Neuronal stem cell (in vitro differentiated cells): ENCODE results near the gene TBC1D7.
A peak's percentile ranks its signal among the peaks of the same experiment; 100 is the strongest.

Source experiments
- DNase-seq: peaks from one replicate; pipeline ENCODE4 v3.0.0-alpha.2; 2013; ENCODE audit warnings: low spot score
- H2AFZ ChIP-seq: one replicate; pipeline ENCODE4 v1.6.1; 2013; ENCODE audit warnings: mild to moderate bottlenecking, low read length, inconsistent platforms
- H2AK5ac ChIP-seq: 2 replicates; pipeline ENCODE4 v1.6.1; 2013; ENCODE audit warnings: low read depth, mild to moderate bottlenecking, inconsistent platforms, low read length, moderate library complexity, mixed read lengths
- H2BK120ac ChIP-seq: 2 replicates; pipeline ENCODE4 v1.6.1; 2013; ENCODE audit warnings: low read depth, mild to moderate bottlenecking, inconsistent platforms, low read length, moderate library complexity, mixed read lengths
- H2BK12ac ChIP-seq: one replicate; pipeline ENCODE4 v1.6.1; 2013; ENCODE audit warnings: low read length, inconsistent platforms
- H2BK15ac ChIP-seq: 2 replicates; pipeline ENCODE4 v1.6.1; 2013; ENCODE audit warnings: mild to moderate bottlenecking, low read length, inconsistent platforms, mixed read lengths
- H2BK5ac ChIP-seq: one replicate; pipeline ENCODE4 v1.6.1; 2013; ENCODE audit warnings: inconsistent platforms, mild to moderate bottlenecking, low read length, moderate library complexity
- H3K14ac ChIP-seq: one replicate; pipeline ENCODE4 v1.6.1; 2013; ENCODE audit warnings: low read length, inconsistent platforms
- H3K18ac ChIP-seq: 2 replicates; pipeline ENCODE4 v1.6.1; 2013; ENCODE audit warnings: low read length, inconsistent platforms
- H3K23ac ChIP-seq: 2 replicates; pipeline ENCODE4 v1.6.1; 2013; ENCODE audit warnings: low read depth, mild to moderate bottlenecking, mixed read lengths, low read length, inconsistent platforms; ENCODE audit not compliant: poor library complexity
- H3K27ac ChIP-seq: replicated peaks from 3 replicates; pipeline ENCODE4 v1.5.1; 2013; ENCODE audit warnings: low read length, inconsistent platforms
- H3K27me3 ChIP-seq, 3 experiments: 2 replicates each; pipeline ENCODE4 v1.6.1; 2013; ENCODE audit warnings: low read length in 3 of 3, mild to moderate bottlenecking in 2 of 3, inconsistent platforms in 1 of 3, low read depth in 1 of 3, mixed read lengths in 1 of 3, moderate library complexity in 1 of 3; ENCODE audit not compliant: control insufficient read depth in 3 of 3, insufficient read depth in 3 of 3
- H3K36me3 ChIP-seq, 2 donors: replicated peaks in 1 of 2; 2 replicates each; pipeline ENCODE4 v1.6.1; 2013; ENCODE audit warnings: low read length in 2 of 2; ENCODE audit not compliant: control insufficient read depth in 2 of 2, insufficient read depth in 2 of 2
- H3K4ac ChIP-seq: 2 replicates; pipeline ENCODE4 v1.6.1; 2013; ENCODE audit warnings: inconsistent platforms, mild to moderate bottlenecking, low read length, moderate library complexity
- H3K4me1 ChIP-seq, 2 donors: 1 replicate in 1 of 2; 2 replicates in 1 of 2; pipeline ENCODE4 v1.6.1; 2013; ENCODE audit warnings: low read length in 2 of 2, low read depth in 1 of 2; ENCODE audit not compliant: control insufficient read depth in 2 of 2, insufficient read depth in 1 of 2
- H3K4me2 ChIP-seq: one replicate; pipeline ENCODE4 v1.6.1; 2013; ENCODE audit warnings: mild to moderate bottlenecking, low read length, inconsistent platforms; ENCODE audit not compliant: insufficient read depth, poor library complexity, severe bottlenecking
- H3K4me3 ChIP-seq, 2 donors: 2 replicates each; pipeline ENCODE4 v1.5.1; 2013; ENCODE audit warnings: low read length in 2 of 2, mild to moderate bottlenecking in 2 of 2, inconsistent platforms in 1 of 2, moderate library complexity in 1 of 2
- H3K79me1 ChIP-seq: one replicate; pipeline ENCODE4 v1.6.1; 2013; ENCODE audit warnings: low read depth, mild to moderate bottlenecking, inconsistent platforms, low read length, moderate library complexity
- H3K9ac ChIP-seq: one replicate; pipeline ENCODE4 v1.6.1; 2013; ENCODE audit warnings: mild to moderate bottlenecking, low read depth, low read length, inconsistent platforms; ENCODE audit not compliant: poor library complexity
- H3K9me3 ChIP-seq, 2 donors: replicated peaks in 1 of 2; 2 replicates each; pipeline versions ENCODE3 to v1.6.1; 2013; ENCODE audit warnings: low read length in 2 of 2, mild to moderate bottlenecking in 2 of 2, inconsistent platforms in 1 of 2, low read depth in 1 of 2, mixed read lengths in 1 of 2, moderate library complexity in 1 of 2; ENCODE audit not compliant: control insufficient read depth in 2 of 2, insufficient read depth in 1 of 2
- H4K8ac ChIP-seq: one replicate; pipeline ENCODE4 v1.6.1; 2013; ENCODE audit warnings: low read depth, mild to moderate bottlenecking, inconsistent platforms, low read length, moderate library complexity
- H4K91ac ChIP-seq: one replicate; pipeline ENCODE4 v1.6.1; 2013; ENCODE audit warnings: low read length, low read depth, mild to moderate bottlenecking, inconsistent platforms; ENCODE audit not compliant: poor library complexity
- WGBS, 2 donors: extraction: QIAGEN DNeasy Blood & Tissue Kit; methylation state at CpG; one replicate each; pipeline ENCODE4 v1.1.7; 2013; ENCODE audit warnings: missing lambda C conversion rate in 2 of 2, mixed read lengths in 1 of 2; ENCODE audit not compliant: insufficient read length in 2 of 2, insufficient replicate concordance in 1 of 2; ENCODE audit errors: extremely low coverage in 2 of 2; 5-methylcytosine and 5-hydroxymethylcytosine counted together

Gene TBC1D7

DNA sequence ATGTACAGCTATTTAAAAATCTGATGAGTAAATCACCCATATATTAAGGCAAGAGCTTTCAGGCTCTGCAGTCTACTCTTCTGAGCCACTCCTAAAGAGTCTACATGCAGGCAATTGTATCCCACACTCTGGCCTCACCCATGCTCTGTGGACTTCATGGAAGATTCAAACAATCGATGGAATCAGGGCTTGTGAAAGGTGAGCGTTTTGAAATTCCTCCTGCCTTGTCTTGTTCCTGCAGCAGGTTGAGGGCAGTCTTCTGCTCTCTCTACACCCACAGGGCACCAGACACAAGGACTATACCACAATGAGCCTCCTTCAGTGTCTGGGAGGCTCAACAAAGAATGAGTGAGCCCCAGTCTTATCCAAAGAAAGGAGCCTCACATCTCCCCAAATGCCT, 51.1 kb downstream of the TBC1D7 start:
- no peak overlapping the region for H2BK12ac ChIP-seq

DNA sequence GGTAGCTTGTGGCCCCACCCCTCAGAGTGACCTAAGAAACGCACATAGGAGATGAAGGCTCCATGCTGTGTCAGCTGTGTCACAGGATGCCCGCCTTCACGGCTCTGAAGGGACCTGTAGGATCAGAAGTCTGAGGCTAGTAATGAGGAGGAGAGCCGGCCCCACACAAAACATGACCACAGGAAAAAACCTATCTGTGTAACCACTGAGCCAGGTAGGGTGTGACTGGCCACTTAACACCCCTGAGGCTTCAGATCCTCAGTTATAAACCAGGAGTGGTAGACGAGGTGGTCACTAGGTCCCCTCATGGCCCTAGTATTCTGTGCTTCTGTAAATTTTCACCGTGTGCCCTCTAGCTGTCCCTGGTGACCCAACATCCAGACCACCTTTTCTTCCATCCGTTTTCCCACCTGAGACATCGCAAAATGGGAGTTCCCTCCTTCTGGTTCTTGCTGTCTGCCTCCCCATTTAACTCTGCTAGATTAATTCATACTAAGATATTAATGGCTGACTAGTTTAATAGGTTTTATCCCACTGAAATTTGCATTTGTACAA, 52.8 kb downstream of the TBC1D7 start:
- Histone ChIP-seq H3K4ac (no peak overlapping the region), H3K18ac (no peak overlapping the region), H3K4me1 (peaks cover 2% of the 10 kb centered on the region in 2 donors), H2BK12ac (no peak overlapping the region), H4K8ac (no peak overlapping the region), H3K4me3 (no peak overlapping the region), H3K9ac (no peak overlapping the region), H3K27me3 (no peaks in the 10 kb centered on the region), H2BK120ac (no peak overlapping the region), H4K91ac (no peak overlapping the region), H3K79me1 (no peaks in the 10 kb centered on the region), H3K14ac (no peak overlapping the region), H2BK5ac (no peak overlapping the region), H3K9me3 (no peaks in the 10 kb centered on the region), H3K36me3 (peaks cover 0 to 1% of the 10 kb centered on the region in 2 donors), H3K27ac (no peak overlapping the region), H3K4me2 (no peak overlapping the region), H2AFZ (no peak overlapping the region), H2AK5ac (no peak overlapping the region), H3K23ac (no peak overlapping the region), H2BK15ac (no peak overlapping the region)
- no peak for DNase-seq
- no CpG with 5 or more reads among the region's 8 CpGs for whole genome bisulfite sequencing, 2 donors

More for the DNA sequence above, 51.1 kb downstream of the TBC1D7 start:
- no peak overlapping the region for H3K4me2 ChIP-seq
- H3K9ac ChIP-seq = no peak overlapping the region
- H2AK5ac ChIP-seq = no peak overlapping the region
- no peaks in the 10 kb centered on the region for H3K36me3 ChIP-seq
- H3K79me1 ChIP-seq = no peaks in the 10 kb centered on the region
- no peak overlapping the region for H3K18ac ChIP-seq
- no CpG with 5 or more reads among the region's 2 CpGs for whole genome bisulfite sequencing, 2 donors
- no peak overlapping the region for H3K4me3 ChIP-seq
- no peak overlapping the region for H4K8ac ChIP-seq
- no peaks in the 10 kb centered on the region for H3K27me3 ChIP-seq
- no peak overlapping the region for H3K27ac ChIP-seq
- no peak overlapping the region for H2BK5ac ChIP-seq
- H2AFZ ChIP-seq = no peak overlapping the region
- no peak overlapping the region for H2BK120ac ChIP-seq
- H2BK15ac ChIP-seq = no peak overlapping the region
- H3K4ac ChIP-seq = no peak overlapping the region
- DNase-seq = no peak
- H3K23ac ChIP-seq = no peak overlapping the region
- no peak overlapping the region for H4K91ac ChIP-seq
- H3K14ac ChIP-seq = no peak overlapping the region
- no peaks in the 10 kb centered on the region for H3K9me3 ChIP-seq
- H3K4me1 ChIP-seq = peaks cover 2% of the 10 kb centered on the region in 2 donors

DNA sequence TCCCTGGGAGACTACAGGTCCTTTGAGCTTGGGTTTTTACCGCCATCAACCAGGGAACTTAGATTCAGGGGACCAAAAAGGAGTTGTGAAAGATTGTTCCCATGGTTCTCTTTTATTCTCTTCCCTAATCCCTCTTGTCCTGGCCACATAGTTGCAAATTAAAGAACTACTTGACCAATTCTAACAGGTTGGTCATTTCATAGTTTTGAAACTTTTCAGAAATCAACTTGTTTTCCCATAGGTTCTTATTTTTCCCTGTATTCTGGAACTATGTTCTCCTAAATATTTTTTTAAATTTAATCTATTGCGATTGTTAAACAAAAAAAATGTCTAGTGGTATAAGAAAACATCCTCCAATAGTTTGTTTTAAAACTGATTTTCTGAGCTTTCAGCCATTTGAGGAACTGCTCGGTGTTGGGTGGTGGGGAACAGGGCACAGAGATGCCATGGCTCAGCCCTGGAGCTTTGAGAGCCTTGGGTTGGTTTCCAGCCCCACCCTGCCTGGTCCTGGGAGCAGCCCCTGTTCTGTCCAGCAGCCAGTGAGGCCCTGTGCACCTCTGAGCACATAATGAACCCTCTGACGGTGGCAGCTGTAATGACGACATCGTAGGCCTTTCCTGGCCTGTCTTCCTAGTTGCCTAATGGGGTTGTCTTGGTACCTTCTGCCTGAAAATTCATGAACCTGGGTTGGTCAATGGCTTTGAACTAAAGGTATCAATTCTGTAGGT, 53.5 kb downstream of the TBC1D7 start:
- Histone ChIP-seq H2BK5ac (no peak overlapping the region), H2AK5ac (no peak overlapping the region), H2BK12ac (no peak overlapping the region), H3K27me3 (no peaks in the 10 kb centered on the region), H2BK120ac (no peak overlapping the region), H3K79me1 (no peaks in the 10 kb centered on the region), H3K18ac (peak overlapping the region; percentile 39), H3K4me3 (peak overlapping the region in 1 of 2 donors; percentile 61), H3K4me2 (no peak overlapping the region), H2AFZ (no peak overlapping the region), H4K91ac (no peak overlapping the region), H3K27ac (no peak overlapping the region), H2BK15ac (no peak overlapping the region), H4K8ac (no peak overlapping the region), H3K14ac (no peak overlapping the region), H3K4me1 (peaks cover 2% of the 10 kb centered on the region in 2 donors), H3K9me3 (no peaks in the 10 kb centered on the region), H3K36me3 (peaks cover 0 to 1% of the 10 kb centered on the region in 2 donors), H3K9ac (no peak overlapping the region), H3K4ac (no peak overlapping the region), H3K23ac (no peak overlapping the region)
- no CpG with 5 or more reads among the region's 6 CpGs for WGBS, 2 donors
- no peak for DNase-seq

DNA sequence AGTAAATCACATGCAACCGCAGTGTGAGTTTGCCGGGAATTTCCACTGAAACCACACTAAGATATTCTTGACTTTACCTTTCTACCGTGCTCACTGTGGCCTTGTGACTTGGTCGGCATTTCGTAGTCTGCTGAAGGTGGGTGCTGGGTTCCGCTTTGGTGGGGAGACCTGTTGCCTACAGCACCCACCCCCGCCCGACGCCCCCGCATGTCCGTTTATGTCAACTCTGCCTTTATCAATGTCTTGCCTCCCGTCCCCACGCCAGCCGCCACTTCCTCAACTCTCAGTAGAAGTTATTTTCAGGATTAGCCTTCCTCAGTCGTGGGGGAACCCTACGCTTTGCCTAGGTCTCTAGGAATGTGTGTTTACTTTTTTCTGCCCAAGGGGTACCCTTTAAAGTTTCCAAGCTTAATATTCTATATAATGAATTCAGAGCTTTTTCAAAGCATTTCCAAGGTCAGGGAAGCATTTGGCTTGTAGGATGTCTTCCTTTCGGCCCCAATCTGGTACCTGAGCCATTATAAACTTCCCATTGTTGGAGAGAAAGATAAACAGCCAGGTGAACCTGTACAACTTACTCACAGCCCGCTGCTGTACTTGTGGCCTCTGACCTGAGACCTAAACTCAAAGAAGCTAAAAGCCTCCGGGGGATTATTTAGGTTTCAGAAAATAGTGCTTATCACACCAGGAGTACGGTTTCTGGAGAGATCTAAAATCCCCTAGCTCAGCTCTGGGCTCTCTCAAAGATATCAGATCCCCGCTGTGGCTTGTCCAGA, 54.2 kb downstream of the TBC1D7 start:
- peaks cover 2 to 3% of the 10 kb centered on the region in 2 donors for H3K4me1 ChIP-seq
- no peak overlapping the region for H2BK15ac ChIP-seq
- H2BK120ac ChIP-seq = no peak overlapping the region
- H2BK5ac ChIP-seq = no peak overlapping the region
- WGBS, 2 donors = no CpG with 5 or more reads among the region's 21 CpGs
- no peak overlapping the region for H3K4ac ChIP-seq
- no peak overlapping the region for H3K23ac ChIP-seq
- H4K8ac ChIP-seq = no peak overlapping the region
- no peak overlapping the region for H3K18ac ChIP-seq
- no peak overlapping the region for H2AFZ ChIP-seq
- H3K27me3 ChIP-seq = no peaks in the 10 kb centered on the region
- H3K79me1 ChIP-seq = no peaks in the 10 kb centered on the region
- H2BK12ac ChIP-seq = no peak overlapping the region
- no peak overlapping the region for H4K91ac ChIP-seq
- H2AK5ac ChIP-seq = no peak overlapping the region
- no peak overlapping the region for H3K27ac ChIP-seq
- H3K9ac ChIP-seq = no peak overlapping the region
- H3K14ac ChIP-seq = no peak overlapping the region
- H3K4me3 ChIP-seq = no peak overlapping the region
- H3K9me3 ChIP-seq = no peaks in the 10 kb centered on the region
- peaks cover 0 to 1% of the 10 kb centered on the region in 2 donors for H3K36me3 ChIP-seq
- no peak overlapping the region for H3K4me2 ChIP-seq
- no peak for DNase-seq
